Measurements from ENCODE around the gene KDM6A. TPM values are rescaled to one million over a fixed set of nuclear protein-coding genes. Genes with fewer than 3 reads are reported as not detected.

KDM6A gene
- total and polyA plus RNA-seq, 2 donors (not counting 3 experiments of a cell fraction or from before 2014, with no cell fraction given): 9.0 to 20.6 TPM

DNA sequence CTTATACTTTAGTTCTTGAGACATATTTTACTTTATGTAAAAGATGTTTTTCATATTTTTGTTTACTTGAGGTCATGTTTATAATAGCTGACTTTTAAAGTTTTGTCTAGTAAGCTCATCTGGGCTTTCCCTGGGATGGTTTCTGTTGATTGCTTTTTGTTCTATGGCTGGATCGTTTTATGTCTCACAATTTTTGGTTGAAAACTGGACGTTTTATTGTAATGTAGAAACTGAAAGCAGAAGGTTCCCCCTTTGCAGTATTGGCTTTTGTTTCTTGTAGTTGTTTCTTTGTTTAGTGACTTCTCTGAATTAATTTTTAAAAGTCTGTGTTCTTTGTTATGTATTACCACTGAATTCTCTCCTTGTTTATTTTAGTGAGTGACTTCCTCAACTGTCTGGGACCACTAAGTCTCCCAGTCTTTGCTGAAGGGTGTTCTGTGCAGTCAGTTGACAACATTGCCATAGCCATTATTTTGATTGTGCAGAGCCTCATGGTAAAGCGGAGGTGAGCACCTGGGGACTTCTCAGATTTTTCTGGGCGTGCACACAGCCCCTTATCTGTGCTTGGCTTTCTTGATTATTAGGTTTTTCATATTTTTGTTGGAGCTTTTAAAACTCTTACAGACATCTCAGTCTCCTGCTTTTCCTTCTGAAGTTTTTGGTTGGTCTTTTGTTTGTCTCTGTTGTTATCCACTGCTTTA, 31.0 kb downstream of the KDM6A start:
- peaks cover 4% of the 10 kb centered on the region for H4K20me1 ChIP-seq (replicated peaks; ENCODE audit: control insufficient read depth, extremely low read depth, insufficient read depth, low read length)
- H3K27ac ChIP-seq (ENCODE audit: insufficient read depth, low read depth, low read length): no peak overlapping the region
- no peaks in the 10 kb centered on the region for H3K27me3 ChIP-seq (ENCODE audit: control insufficient read depth in 2 of 2, insufficient read depth in 2 of 2, low read length in 2 of 2)
- no peaks in the 10 kb centered on the region for H3K9me3 ChIP-seq (replicated peaks; ENCODE audit: control insufficient read depth, insufficient read depth, low read length)
- H3K4me1 ChIP-seq (ENCODE audit: control insufficient read depth, extremely low read depth, insufficient read depth, low read length): peaks cover 11% of the 10 kb centered on the region
- no peak overlapping the region for H3K9ac ChIP-seq (replicated peaks; ENCODE audit: extremely low read depth, insufficient read depth, low read length)
- CTCF ChIA-PET: no interaction called here
- no peak overlapping the region for H3K4me2 ChIP-seq (ENCODE audit: insufficient read depth, low read length)
- TF ChIP-seq, protein P1, sequence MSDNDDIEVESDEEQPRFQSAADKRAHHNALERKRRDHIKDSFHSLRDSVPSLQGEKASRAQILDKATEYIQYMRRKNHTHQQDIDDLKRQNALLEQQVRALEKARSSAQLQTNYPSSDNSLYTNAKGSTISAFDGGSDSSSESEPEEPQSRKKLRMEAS (IDR thresholded peaks at IDR 0.05; ENCODE audit: insufficient read depth, insufficient read length): no peak
- TF ChIP-seq, protein P2, sequence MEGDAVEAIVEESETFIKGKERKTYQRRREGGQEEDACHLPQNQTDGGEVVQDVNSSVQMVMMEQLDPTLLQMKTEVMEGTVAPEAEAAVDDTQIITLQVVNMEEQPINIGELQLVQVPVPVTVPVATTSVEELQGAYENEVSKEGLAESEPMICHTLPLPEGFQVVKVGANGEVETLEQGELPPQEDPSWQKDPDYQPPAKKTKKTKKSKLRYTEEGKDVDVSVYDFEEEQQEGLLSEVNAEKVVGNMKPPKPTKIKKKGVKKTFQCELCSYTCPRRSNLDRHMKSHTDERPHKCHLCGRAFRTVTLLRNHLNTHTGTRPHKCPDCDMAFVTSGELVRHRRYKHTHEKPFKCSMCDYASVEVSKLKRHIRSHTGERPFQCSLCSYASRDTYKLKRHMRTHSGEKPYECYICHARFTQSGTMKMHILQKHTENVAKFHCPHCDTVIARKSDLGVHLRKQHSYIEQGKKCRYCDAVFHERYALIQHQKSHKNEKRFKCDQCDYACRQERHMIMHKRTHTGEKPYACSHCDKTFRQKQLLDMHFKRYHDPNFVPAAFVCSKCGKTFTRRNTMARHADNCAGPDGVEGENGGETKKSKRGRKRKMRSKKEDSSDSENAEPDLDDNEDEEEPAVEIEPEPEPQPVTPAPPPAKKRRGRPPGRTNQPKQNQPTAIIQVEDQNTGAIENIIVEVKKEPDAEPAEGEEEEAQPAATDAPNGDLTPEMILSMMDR (IDR thresholded peaks at IDR 0.05; ENCODE audit: extremely low read depth in 1 of 2, insufficient read depth in 1 of 2, low read depth in 1 of 2, low read length in 2 of 2): no peak
- intact Hi-C loops (cut with micrococcal nuclease): no loop called here
- no TSS peak for BruUV-seq (replicated peaks)
- dilution Hi-C loops (cut with MboI; ENCODE audit: extremely low pct_ligation_motif_present, low sequenced_read_pairs): no loop called here
- DNase-seq (ENCODE audit: low read depth, low spot score) (no peak), FAIRE-seq (no peak)
- no peak overlapping the region for H3K4me3 ChIP-seq (replicated peaks in 1 of 3; ENCODE audit: insufficient read depth in 1 of 3, low read depth in 1 of 3, low read length in 3 of 3)
- no peaks in the 10 kb centered on the region for H3K9me1 ChIP-seq (replicated peaks; ENCODE audit: control insufficient read depth, extremely low read depth, insufficient read depth, low read length)
- POLR2A ChIA-PET: no interaction called here
- H3K79me2 ChIP-seq (ENCODE audit: control insufficient read depth, insufficient read depth, low read length): peaks cover 83% of the 10 kb centered on the region
- no peaks in the 10 kb centered on the region for H3K36me3 ChIP-seq (ENCODE audit: control insufficient read depth in 2 of 2, extremely low read depth in 1 of 2, insufficient read depth in 2 of 2, low read length in 2 of 2)
- H2AFZ ChIP-seq (ENCODE audit: low read depth, low read length): no peak overlapping the region

DNA sequence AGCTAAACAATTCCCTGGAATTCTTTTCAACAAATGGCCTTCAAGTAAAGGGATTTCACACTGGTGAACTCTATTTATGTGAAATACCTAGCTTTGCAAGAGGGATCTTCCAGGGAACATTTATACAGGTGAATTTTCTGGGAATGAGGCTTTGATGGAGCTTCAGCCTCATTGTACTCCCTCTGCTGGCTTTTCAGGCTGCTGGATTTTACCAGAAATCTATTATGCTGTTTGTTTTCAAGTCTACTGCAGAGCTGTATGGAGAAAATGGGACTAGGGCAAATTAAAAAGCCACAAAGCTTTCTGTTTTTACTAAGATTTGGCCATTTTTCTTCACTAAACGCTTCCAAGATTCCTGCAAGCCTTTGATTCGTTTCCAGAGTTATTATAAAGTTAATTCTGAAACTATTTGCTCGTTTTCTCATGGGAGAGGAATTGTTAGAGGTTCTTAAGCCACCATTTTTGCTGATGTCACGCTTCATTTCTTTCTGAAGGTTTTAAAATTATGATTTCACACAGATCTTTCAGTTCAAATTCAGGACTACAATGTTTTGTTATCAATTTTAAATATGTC, 31.6 kb downstream of the KDM6A start:
- CTCF ChIA-PET: no interaction called here
- no peak overlapping the region for H2AFZ ChIP-seq (ENCODE audit: low read depth, low read length)
- FAIRE-seq (no peak), DNase-seq (ENCODE audit: low read depth, low spot score) (no peak)
- H3K9me1 ChIP-seq (replicated peaks; ENCODE audit: control insufficient read depth, extremely low read depth, insufficient read depth, low read length): no peaks in the 10 kb centered on the region
- H3K9ac ChIP-seq (replicated peaks; ENCODE audit: extremely low read depth, insufficient read depth, low read length): no peak overlapping the region
- dilution Hi-C loops (cut with MboI; ENCODE audit: extremely low pct_ligation_motif_present, low sequenced_read_pairs) (no loop called here), intact Hi-C loops (cut with micrococcal nuclease) (no loop called here)
- no peaks in the 10 kb centered on the region for H3K27me3 ChIP-seq (ENCODE audit: control insufficient read depth in 2 of 2, insufficient read depth in 2 of 2, low read length in 2 of 2)
- no peak overlapping the region for H3K4me2 ChIP-seq (ENCODE audit: insufficient read depth, low read length)
- POLR2A ChIA-PET: no interaction called here
- no peaks in the 10 kb centered on the region for H3K36me3 ChIP-seq (ENCODE audit: control insufficient read depth in 2 of 2, extremely low read depth in 1 of 2, insufficient read depth in 2 of 2, low read length in 2 of 2)
- H3K79me2 ChIP-seq (ENCODE audit: control insufficient read depth, insufficient read depth, low read length): peaks cover 83% of the 10 kb centered on the region
- no peak overlapping the region for H3K4me3 ChIP-seq (replicated peaks in 1 of 3; ENCODE audit: insufficient read depth in 1 of 3, low read depth in 1 of 3, low read length in 3 of 3)
- peaks cover 4% of the 10 kb centered on the region for H4K20me1 ChIP-seq (replicated peaks; ENCODE audit: control insufficient read depth, extremely low read depth, insufficient read depth, low read length)
- H3K9me3 ChIP-seq (replicated peaks; ENCODE audit: control insufficient read depth, insufficient read depth, low read length): no peaks in the 10 kb centered on the region
- no TSS peak for BruUV-seq (replicated peaks)
- TF ChIP-seq FOS (IDR thresholded peaks at IDR 0.05; ENCODE audit: borderline replicate concordance, insufficient read depth, low read length) (no peak), POLR2A (IDR thresholded peaks at IDR 0.05; ENCODE audit: low read depth, low read length) (no peak), GATA2 (IDR thresholded peaks at IDR 0.05; ENCODE audit: insufficient read depth, insufficient read length, low read depth, low read length) (no peak), MYC (IDR thresholded peaks at IDR 0.05; ENCODE audit: low read depth, low read length) (no peak)
- TF ChIP-seq, protein P1 (IDR thresholded peaks at IDR 0.05; ENCODE audit: insufficient read depth, insufficient read length): no peak
- TF ChIP-seq, protein P2 (IDR thresholded peaks at IDR 0.05; ENCODE audit: extremely low read depth in 1 of 2, insufficient read depth in 1 of 2, low read depth in 1 of 2, low read length in 2 of 2): no peak
- H3K27ac ChIP-seq (ENCODE audit: insufficient read depth, low read depth, low read length): no peak overlapping the region
- peaks cover 11% of the 10 kb centered on the region for H3K4me1 ChIP-seq (ENCODE audit: control insufficient read depth, extremely low read depth, insufficient read depth, low read length)
